Testis (tissue), 2 donors: ENCODE measurements around the gene CUX1.

ENCODE experiments used
- POLR2A ChIP-seq: fragments of 450-650 bp; IDR thresholded peaks from one replicate; pipeline ENCODE4 v1.6.1; 2017; ENCODE audit warnings: antibody characterized with exemption, mild to moderate bottlenecking, moderate library complexity
- TF ChIP-seq, protein P1 (sequence below), 3 experiments: fragments of 450-650 bp in 2 of 3; fragments of 200-600 bp in 1 of 3; sonication (generic) in 1 of 3; IDR thresholded peaks; one replicate each; pipeline ENCODE4 v1.5.1; 2016 to 2019; ENCODE audit warnings: antibody characterized with exemption in 3 of 3, mild to moderate bottlenecking in 2 of 3, moderate library complexity in 1 of 3

DNA sequence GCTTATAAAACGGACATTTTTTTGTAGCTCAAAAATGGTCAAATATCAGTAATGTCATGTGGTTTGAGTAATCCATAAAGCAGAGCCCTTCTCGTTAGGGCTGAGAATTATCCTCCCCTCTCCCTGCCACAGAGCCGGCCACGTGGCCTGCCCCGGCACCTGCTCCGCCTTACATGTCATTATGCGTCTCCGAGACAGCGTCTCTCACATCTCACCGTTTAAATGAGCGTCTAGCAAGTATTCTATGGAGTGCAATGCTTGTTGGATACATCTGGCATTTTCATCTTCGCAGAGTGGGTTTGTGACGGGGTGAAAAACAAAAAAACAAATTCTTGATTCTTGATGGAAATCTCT is 86.1 kb downstream of the CUX1 start:
- TF ChIP-seq, protein P1, sequence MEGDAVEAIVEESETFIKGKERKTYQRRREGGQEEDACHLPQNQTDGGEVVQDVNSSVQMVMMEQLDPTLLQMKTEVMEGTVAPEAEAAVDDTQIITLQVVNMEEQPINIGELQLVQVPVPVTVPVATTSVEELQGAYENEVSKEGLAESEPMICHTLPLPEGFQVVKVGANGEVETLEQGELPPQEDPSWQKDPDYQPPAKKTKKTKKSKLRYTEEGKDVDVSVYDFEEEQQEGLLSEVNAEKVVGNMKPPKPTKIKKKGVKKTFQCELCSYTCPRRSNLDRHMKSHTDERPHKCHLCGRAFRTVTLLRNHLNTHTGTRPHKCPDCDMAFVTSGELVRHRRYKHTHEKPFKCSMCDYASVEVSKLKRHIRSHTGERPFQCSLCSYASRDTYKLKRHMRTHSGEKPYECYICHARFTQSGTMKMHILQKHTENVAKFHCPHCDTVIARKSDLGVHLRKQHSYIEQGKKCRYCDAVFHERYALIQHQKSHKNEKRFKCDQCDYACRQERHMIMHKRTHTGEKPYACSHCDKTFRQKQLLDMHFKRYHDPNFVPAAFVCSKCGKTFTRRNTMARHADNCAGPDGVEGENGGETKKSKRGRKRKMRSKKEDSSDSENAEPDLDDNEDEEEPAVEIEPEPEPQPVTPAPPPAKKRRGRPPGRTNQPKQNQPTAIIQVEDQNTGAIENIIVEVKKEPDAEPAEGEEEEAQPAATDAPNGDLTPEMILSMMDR (IDR thresholded peaks at IDR 0.05) = no peak
- TF ChIP-seq POLR2A = no peak
